HepG2 (cell line): ENCODE measurements around the gene NCOA4. TPM values are rescaled to one million over a fixed set of nuclear protein-coding genes. Genes with fewer than 3 reads are reported as not detected.
A peak's percentile ranks its signal among the peaks of the same experiment; 100 is the strongest.

Experiments used
- BRD4 ChIP-seq: sonication (generic); formaldehyde crosslinking; IDR thresholded peaks from 2 replicates; pipeline ENCODE4 v1.4.0; 2020; ENCODE audit warnings: missing genetic modification reagents
- DMAP1 ChIP-seq: IDR thresholded peaks from 2 replicates; pipeline ENCODE4 v1.6.1; 2016
- ELF1 ChIP-seq: sonication (generic); formaldehyde crosslinking; IDR thresholded peaks from 2 replicates; pipeline ENCODE4 v1.4.0; 2020; ENCODE audit warnings: missing genetic modification reagents
- IRX3 ChIP-seq: sonication (generic); formaldehyde crosslinking; IDR thresholded peaks from 2 replicates; pipeline ENCODE4 v1.8.1; 2023; ENCODE audit warnings: mild to moderate bottlenecking, low read depth, missing genetic modification reagents, borderline replicate concordance
- MEIS1 ChIP-seq: sonication (generic); formaldehyde crosslinking; IDR thresholded peaks from 2 replicates; pipeline ENCODE4 v1.9.0; 2021; ENCODE audit warnings: mild to moderate bottlenecking, missing genetic modification reagents, moderate library complexity, borderline replicate concordance
- PHF5A ChIP-seq: IDR thresholded peaks from one replicate; pipeline ENCODE4 v1.6.1; 2018; ENCODE audit warnings: low read depth, missing genetic modification reagents; ENCODE audit not compliant: unreplicated experiment
- SAFB2 ChIP-seq: sonication (generic); formaldehyde crosslinking; IDR thresholded peaks from 2 replicates; pipeline ENCODE4 v1.5.1; 2020; ENCODE audit warnings: missing genetic modification reagents, low read depth, mild to moderate bottlenecking, borderline replicate concordance
- STAT5B ChIP-seq: sonication (generic); formaldehyde crosslinking; IDR thresholded peaks from 2 replicates; pipeline ENCODE4 v1.4.0; 2020; ENCODE audit warnings: missing genetic modification reagents
- ZNF44 ChIP-seq: sonication (generic); formaldehyde crosslinking; IDR thresholded peaks from 2 replicates; pipeline ENCODE4 v1.5.1; 2020; ENCODE audit warnings: mild to moderate bottlenecking, missing genetic modification reagents
- ZNF496 ChIP-seq: sonication (generic); formaldehyde crosslinking; IDR thresholded peaks from 2 replicates; pipeline ENCODE4 v1.8.1; 2023; ENCODE audit warnings: mild to moderate bottlenecking, moderate library complexity, missing genetic modification reagents; ENCODE audit not compliant: insufficient replicate concordance
- ZNF598 ChIP-seq: sonication (generic); formaldehyde crosslinking; IDR thresholded peaks from 2 replicates; pipeline ENCODE4 v1.5.1; 2020; ENCODE audit warnings: mild to moderate bottlenecking, missing genetic modification reagents, borderline replicate concordance
- ZNF737 ChIP-seq: sonication (generic); formaldehyde crosslinking; IDR thresholded peaks from 2 replicates; pipeline ENCODE4 v1.5.0; 2020; ENCODE audit warnings: missing genetic modification reagents, mild to moderate bottlenecking, borderline replicate concordance
- ZNF816 ChIP-seq: sonication (generic); formaldehyde crosslinking; IDR thresholded peaks from 2 replicates; pipeline ENCODE4 v1.8.0; 2022; ENCODE audit warnings: missing genetic modification reagents, mild to moderate bottlenecking, borderline replicate concordance
- ZNF891 ChIP-seq: sonication (generic); formaldehyde crosslinking; IDR thresholded peaks from 2 replicates; pipeline ENCODE4 v1.5.0; 2020; ENCODE audit warnings: mild to moderate bottlenecking, missing genetic modification reagents
- ZSCAN29 ChIP-seq: sonication (generic); formaldehyde crosslinking; conservative IDR thresholded peaks from 2 replicates; pipeline ENCODE4 v1.4.0; 2020; ENCODE audit warnings: mild to moderate bottlenecking, missing genetic modification reagents
- polyA plus RNA-seq, 8 experiments: library from polyadenylated mRNA; depleted of rRNA in 3 of 8; stranded (reverse) in 7 of 8; unstranded in 1 of 8; fragments of >200 nt; fragmentation: Illumina TruSeq in 4 of 8; extraction: Trizol in 4 of 8; gene quantifications; 2 replicates each; pipeline versions ENCODE4 v1.2.1 to v1.2.3, GENCODE V29; 2011 to 2016; ENCODE audit warnings: low read depth in 4 of 8, missing spikeins in 1 of 8, mixed read lengths in 1 of 8; ENCODE audit not compliant: insufficient read depth in 1 of 8
- total RNA-seq, 5 experiments: library from RNA; depleted of rRNA; stranded (reverse); fragments of >200 nt; fragmentation: Illumina TruSeq; extraction: Trizol; gene quantifications; 2 replicates each; pipeline ENCODE4 v1.2.3, GENCODE V29; 2016; ENCODE audit warnings: low read depth in 1 of 5
- TF ChIP-seq, protein P1 (sequence below): sonication (generic); formaldehyde crosslinking; IDR thresholded peaks from 2 replicates; pipeline ENCODE4 v1.4.0; 2020; ENCODE audit warnings: missing genetic modification reagents, borderline replicate concordance
- TF ChIP-seq, protein P2 (sequence below): sonication (generic); formaldehyde crosslinking; IDR thresholded peaks from 2 replicates; pipeline ENCODE4 v1.5.0; 2020; ENCODE audit warnings: missing genetic modification reagents
- TF ChIP-seq, protein P3 (sequence below): sonication (generic); formaldehyde crosslinking; IDR thresholded peaks from 2 replicates; pipeline ENCODE4 v1.5.0; 2020; ENCODE audit warnings: missing genetic modification reagents
- TF ChIP-seq, protein P4 (sequence below): sonication (generic); formaldehyde crosslinking; IDR thresholded peaks from 2 replicates; pipeline ENCODE4 v1.9.0; 2021; ENCODE audit warnings: missing genetic modification reagents, borderline replicate concordance

The NCOA4 gene
- total and polyA plus RNA-seq, 2 of the 13 experiments (the other 11 are each of a cell fraction or from before 2014, with no cell fraction given): 306 to 400 TPM

DNA sequence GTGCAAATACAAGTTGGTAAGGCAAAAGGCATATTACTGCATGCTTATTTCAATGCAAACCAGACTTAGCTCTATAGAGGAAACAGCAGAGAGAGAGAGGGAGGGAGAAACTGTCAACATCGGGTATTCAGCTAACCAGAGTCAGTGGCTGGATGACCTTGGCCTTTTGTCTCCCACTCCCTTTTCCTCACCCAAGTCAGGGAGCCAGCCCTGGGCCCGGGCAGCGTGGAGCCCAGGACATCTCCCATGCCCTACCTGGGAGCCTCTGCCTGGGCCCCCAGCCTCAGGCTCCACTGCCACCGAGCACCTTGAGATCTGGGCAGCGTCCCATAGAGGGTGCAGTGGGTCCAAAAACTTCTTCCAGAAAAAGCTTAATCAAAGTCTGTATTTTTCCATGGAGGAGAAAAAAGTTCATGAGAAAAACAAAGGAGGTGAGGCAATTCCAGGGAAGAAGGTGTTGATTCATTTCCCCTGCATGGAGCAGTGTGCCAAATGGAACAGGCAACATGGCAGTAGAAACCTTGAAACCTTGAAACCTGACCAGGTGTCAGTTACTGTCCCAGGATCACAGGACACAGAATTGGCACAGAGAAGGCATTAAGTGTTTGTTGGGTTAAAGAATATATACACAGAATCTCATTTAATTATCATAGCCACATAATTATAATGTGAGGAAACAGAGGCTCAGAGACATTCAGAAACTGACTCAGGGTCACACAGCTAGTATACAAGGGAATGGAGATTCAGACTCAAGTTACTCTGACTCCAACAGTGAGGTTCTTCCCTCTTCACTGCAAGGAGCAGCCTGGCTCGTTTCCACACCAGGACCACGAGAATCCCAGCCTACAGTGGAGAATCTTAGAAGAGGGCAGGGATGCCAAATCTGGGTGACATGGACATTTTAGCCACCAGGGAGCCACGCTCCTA lies 5.8 kb upstream of the NCOA4 start (continued):
- TF ChIP-seq, protein P1, sequence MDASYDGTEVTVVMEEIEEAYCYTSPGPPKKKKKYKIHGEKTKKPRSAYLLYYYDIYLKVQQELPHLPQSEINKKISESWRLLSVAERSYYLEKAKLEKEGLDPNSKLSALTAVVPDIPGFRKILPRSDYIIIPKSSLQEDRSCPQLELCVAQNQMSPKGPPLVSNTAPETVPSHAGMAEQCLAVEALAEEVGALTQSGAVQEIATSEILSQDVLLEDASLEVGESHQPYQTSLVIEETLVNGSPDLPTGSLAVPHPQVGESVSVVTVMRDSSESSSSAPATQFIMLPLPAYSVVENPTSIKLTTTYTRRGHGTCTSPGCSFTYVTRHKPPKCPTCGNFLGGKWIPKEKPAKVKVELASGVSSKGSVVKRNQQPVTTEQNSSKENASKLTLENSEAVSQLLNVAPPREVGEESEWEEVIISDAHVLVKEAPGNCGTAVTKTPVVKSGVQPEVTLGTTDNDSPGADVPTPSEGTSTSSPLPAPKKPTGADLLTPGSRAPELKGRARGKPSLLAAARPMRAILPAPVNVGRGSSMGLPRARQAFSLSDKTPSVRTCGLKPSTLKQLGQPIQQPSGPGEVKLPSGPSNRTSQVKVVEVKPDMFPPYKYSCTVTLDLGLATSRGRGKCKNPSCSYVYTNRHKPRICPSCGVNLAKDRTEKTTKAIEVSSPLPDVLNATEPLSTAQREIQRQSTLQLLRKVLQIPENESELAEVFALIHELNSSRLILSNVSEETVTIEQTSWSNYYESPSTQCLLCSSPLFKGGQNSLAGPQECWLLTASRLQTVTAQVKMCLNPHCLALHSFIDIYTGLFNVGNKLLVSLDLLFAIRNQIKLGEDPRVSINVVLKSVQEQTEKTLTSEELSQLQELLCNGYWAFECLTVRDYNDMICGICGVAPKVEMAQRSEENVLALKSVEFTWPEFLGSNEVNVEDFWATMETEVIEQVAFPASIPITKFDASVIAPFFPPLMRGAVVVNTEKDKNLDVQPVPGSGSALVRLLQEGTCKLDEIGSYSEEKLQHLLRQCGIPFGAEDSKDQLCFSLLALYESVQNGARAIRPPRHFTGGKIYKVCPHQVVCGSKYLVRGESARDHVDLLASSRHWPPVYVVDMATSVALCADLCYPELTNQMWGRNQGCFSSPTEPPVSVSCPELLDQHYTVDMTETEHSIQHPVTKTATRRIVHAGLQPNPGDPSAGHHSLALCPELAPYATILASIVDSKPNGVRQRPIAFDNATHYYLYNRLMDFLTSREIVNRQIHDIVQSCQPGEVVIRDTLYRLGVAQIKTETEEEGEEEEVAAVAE (CRISPR knock-in tag): no peak; the same call in 1 of the 2 replicates
- TF ChIP-seq ZNF44 (no peak), ZNF598 (CRISPR knock-in tag) (no peak), ZSCAN29 (CRISPR knock-in tag) (0 out of 2 replicates have a peak, but pooled peaks have one; percentile 29), BRD4 (peak; percentile 70; the same call in 1 of the 2 replicates), SAFB2 (CRISPR knock-in tag) (no peak), MEIS1 (CRISPR knock-in tag) (peak; percentile 40; the same call in 1 of the 2 replicates), ELF1 (no peak), ZNF816 (no peak; the same call in 1 of the 2 replicates), ZNF891 (no peak), ZNF496 (CRISPR knock-in tag) (no peak), IRX3 (CRISPR knock-in tag) (no peak), ZNF737 (CRISPR knock-in tag) (no peak), PHF5A (CRISPR knock-in tag) (peak; percentile 41), STAT5B (CRISPR knock-in tag) (no peak), DMAP1 (peak; percentile 75)
- TF ChIP-seq, protein P2, sequence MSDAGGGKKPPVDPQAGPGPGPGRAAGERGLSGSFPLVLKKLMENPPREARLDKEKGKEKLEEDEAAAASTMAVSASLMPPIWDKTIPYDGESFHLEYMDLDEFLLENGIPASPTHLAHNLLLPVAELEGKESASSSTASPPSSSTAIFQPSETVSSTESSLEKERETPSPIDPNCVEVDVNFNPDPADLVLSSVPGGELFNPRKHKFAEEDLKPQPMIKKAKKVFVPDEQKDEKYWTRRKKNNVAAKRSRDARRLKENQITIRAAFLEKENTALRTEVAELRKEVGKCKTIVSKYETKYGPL (CRISPR knock-in tag): no peak
- TF ChIP-seq, protein P3, sequence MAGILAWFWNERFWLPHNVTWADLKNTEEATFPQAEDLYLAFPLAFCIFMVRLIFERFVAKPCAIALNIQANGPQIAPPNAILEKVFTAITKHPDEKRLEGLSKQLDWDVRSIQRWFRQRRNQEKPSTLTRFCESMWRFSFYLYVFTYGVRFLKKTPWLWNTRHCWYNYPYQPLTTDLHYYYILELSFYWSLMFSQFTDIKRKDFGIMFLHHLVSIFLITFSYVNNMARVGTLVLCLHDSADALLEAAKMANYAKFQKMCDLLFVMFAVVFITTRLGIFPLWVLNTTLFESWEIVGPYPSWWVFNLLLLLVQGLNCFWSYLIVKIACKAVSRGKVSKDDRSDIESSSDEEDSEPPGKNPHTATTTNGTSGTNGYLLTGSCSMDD (CRISPR knock-in tag): no peak
- TF ChIP-seq, protein P4, sequence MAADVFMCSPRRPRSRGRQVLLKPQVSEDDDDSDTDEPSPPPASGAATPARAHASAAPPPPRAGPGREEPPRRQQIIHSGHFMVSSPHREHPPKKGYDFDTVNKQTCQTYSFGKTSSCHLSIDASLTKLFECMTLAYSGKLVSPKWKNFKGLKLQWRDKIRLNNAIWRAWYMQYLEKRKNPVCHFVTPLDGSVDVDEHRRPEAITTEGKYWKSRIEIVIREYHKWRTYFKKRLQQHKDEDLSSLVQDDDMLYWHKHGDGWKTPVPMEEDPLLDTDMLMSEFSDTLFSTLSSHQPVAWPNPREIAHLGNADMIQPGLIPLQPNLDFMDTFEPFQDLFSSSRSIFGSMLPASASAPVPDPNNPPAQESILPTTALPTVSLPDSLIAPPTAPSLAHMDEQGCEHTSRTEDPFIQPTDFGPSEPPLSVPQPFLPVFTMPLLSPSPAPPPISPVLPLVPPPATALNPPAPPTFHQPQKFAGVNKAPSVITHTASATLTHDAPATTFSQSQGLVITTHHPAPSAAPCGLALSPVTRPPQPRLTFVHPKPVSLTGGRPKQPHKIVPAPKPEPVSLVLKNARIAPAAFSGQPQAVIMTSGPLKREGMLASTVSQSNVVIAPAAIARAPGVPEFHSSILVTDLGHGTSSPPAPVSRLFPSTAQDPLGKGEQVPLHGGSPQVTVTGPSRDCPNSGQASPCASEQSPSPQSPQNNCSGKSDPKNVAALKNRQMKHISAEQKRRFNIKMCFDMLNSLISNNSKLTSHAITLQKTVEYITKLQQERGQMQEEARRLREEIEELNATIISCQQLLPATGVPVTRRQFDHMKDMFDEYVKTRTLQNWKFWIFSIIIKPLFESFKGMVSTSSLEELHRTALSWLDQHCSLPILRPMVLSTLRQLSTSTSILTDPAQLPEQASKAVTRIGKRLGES (CRISPR knock-in tag): no peak
